A549 (cell line): ENCODE measurements around the gene PPP2R2C.

Source experiments
- CBX8 ChIP-seq: fragments of 200-600 bp; sonication (generic); IDR thresholded peaks from 2 replicates; pipeline ENCODE4 v1.6.1; 2016
- CEBPB ChIP-seq, 2 experiments: fragments of >200 bp in 1 of 2; sonication (Bioruptor Twin) in 1 of 2; formaldehyde crosslinking in 1 of 2; IDR thresholded peaks; 2 replicates each; pipeline ENCODE4 v1.6.1; 2012 to 2016
- CTCF ChIP-seq: fragments of >200 bp; sonication (Bioruptor Twin); formaldehyde crosslinking; IDR thresholded peaks from 3 replicates; pipeline ENCODE4 v1.5.1; 2016
- KDM1A ChIP-seq: fragments of 200-600 bp; sonication (generic); IDR thresholded peaks from 2 replicates; pipeline ENCODE4 v1.6.1; 2016; ENCODE audit warnings: low read depth, mild to moderate bottlenecking
- MAX ChIP-seq: IDR thresholded peaks from 2 replicates; pipeline ENCODE4 v1.6.1; 2012
- MYC ChIP-seq: IDR thresholded peaks from 2 replicates; pipeline ENCODE4 v1.6.1; 2012; ENCODE audit warnings: mild to moderate bottlenecking, inconsistent platforms, low read length, improper control_type of control experiment, borderline replicate concordance
- POLR2A ChIP-seq: IDR thresholded peaks from 2 replicates; pipeline ENCODE4 v1.6.1; 2012; ENCODE audit warnings: mild to moderate bottlenecking, low read length
- RAD21 ChIP-seq, 2 experiments: fragments of >200 bp in 1 of 2; sonication (Bioruptor Twin) in 1 of 2; formaldehyde crosslinking in 1 of 2; IDR thresholded peaks in 1 of 2; conservative IDR thresholded peaks in 1 of 2; 2 replicates in 1 of 2; 3 replicates in 1 of 2; pipeline ENCODE4 v1.6.1; 2012 to 2018; ENCODE audit warnings: inconsistent platforms in 1 of 2
- REST ChIP-seq: fragments of 200-600 bp; sonication (generic); IDR thresholded peaks from 2 replicates; pipeline ENCODE4 v1.6.1; 2016; ENCODE audit warnings: antibody characterized with exemption, mild to moderate bottlenecking, moderate library complexity
- TFCP2L1 ChIP-seq: fragments of 250-450 bp; sonication (Bioruptor Pico); IDR thresholded peaks from 2 replicates; pipeline ENCODE4 v1.5.0; 2021; ENCODE audit warnings: mild to moderate bottlenecking

- TF ChIP-seq KDM1A (no peak), RAD21 (conservative IDR thresholded peaks at IDR 0.05 in 1 of 2, IDR thresholded peaks at IDR 0.05 in 1 of 2) (no peak), CEBPB (IDR thresholded peaks at IDR 0.05) (no peak), CTCF (no peak), REST (no peak), MAX (no peak), TFCP2L1 (CRISPR knock-in tag) (no peak), POLR2A (no peak), MYC (no peak), CBX8 (no peak)
Measured at GRCh38 chr4:6331468-6331867, 140.9 kb downstream of the PPP2R2C start.
